ENCODE data around the gene KCNJ5.

GRCh38 chr11:128953151-128953550, 62.0 kb downstream of the KCNJ5 start:
- TF ChIP-seq CTCF (IDR thresholded peaks at IDR 0.05) (no peak), POLR2A (IDR thresholded peaks at IDR 0.05) (no peak)
